ENCODE data around the gene TRIM33. TPM values are rescaled to one million over a fixed set of nuclear protein-coding genes. Genes with fewer than 3 reads are reported as not detected.

The TRIM33 gene
- total and polyA plus RNA-seq, 10 of the 15 experiments (the other 5 are each of a cell fraction or from before 2014, with no cell fraction given), result 9.0 to 40.3 (median 22.0) TPM

- no peak for DNase-seq (ENCODE audit: low read depth, low spot score)
- 57% methylated on average over 2 of the region's 2 CpGs for WGBS (ENCODE audit: insufficient coverage, insufficient replicate concordance, low lambda C conversion rate, missing lambda C conversion rate)
- Histone ChIP-seq H4K20me1 (ENCODE audit: control insufficient read depth, insufficient read depth) (no peaks in the 10 kb centered on the region), H3K4me1 (ENCODE audit: control insufficient read depth, insufficient read depth, low read length) (no peaks in the 10 kb centered on the region), H3K27me3 (replicated peaks in 1 of 2; ENCODE audit: control insufficient read depth in 2 of 2, insufficient read depth in 2 of 2, low read length in 1 of 2) (no peaks in the 10 kb centered on the region), H2AFZ (ENCODE audit: control insufficient read depth, low read depth, low read length) (no peak overlapping the region), H3K27ac (ENCODE audit: control insufficient read depth, insufficient read depth) (no peak overlapping the region), H3K36me3 (ENCODE audit: control insufficient read depth in 2 of 2, insufficient read depth in 2 of 2, low read length in 1 of 2) (no peaks in the 10 kb centered on the region), H3K9me3 (replicated peaks; ENCODE audit: control insufficient read depth, insufficient read depth, low read length) (no peaks in the 10 kb centered on the region), H3K9ac (ENCODE audit: control insufficient read depth, insufficient read depth, low read length) (no peak overlapping the region), H3K79me2 (ENCODE audit: control insufficient read depth, insufficient read depth, low read length) (no peaks in the 10 kb centered on the region), H3K4me2 (ENCODE audit: control insufficient read depth, insufficient read depth) (no peak overlapping the region), H3K4me3 (no peak overlapping the region)
- in situ Hi-C loops (cut with MboI) (no loop called here), intact Hi-C loops (cut with micrococcal nuclease; ENCODE audit: unreplicated experiment) (no loop called here)
- ChIA-PET RAD21 (ENCODE audit: unreplicated experiment) (interaction anchor here (1.3 kb wide), 1 partner anchor 15 kb away, joined by 4 read pairs; no protein-coding TSS in a partner anchor), SMC1A (ENCODE audit: uncharacterized antibody, unreplicated experiment) (no interaction called here), POLR2A (no interaction called here), CTCF (interaction anchor here (1.0 kb wide), 1 partner anchor 11 kb away, joined by 3 read pairs; no protein-coding TSS in a partner anchor)
- no peak for FAIRE-seq
- TF ChIP-seq PML (IDR thresholded peaks at IDR 0.05; ENCODE audit: low read length), result no peak
- TF ChIP-seq TARDBP (IDR thresholded peaks at IDR 0.05; ENCODE audit: borderline replicate concordance), result no peak
- no peak for TF ChIP-seq ZNF687 (IDR thresholded peaks at IDR 0.05)
- TF ChIP-seq ZNF24 (IDR thresholded peaks at IDR 0.05), result no peak
- no TSS peak for BruUV-seq (replicated peaks)
- no peak for ATAC-seq
These were observed 34.8 kb upstream of the TRIM33 start for GRCh38 chr1:114545796-114546195.
